Medulla oblongata (tissue), 1 donor: ENCODE results near the gene ANKRD33B.
"Not testable (repeated sequence)": the region's sequence is repeated elsewhere in the genome, so short reads cannot be mapped to it uniquely, and the experiment has no call there.

Source experiments
- DNase-seq: peaks from one replicate; pipeline ENCODE4 v3.0.0-alpha.2; 2015; ENCODE audit errors: extremely low spot score

ANKRD33B gene

GRCh38 chr5:10593531-10594181 is 29.8 kb downstream of the ANKRD33B start:
- DNase-seq = no peak

GRCh38 chr5:10594591-10595210 is 30.8 kb downstream of the ANKRD33B start:
- no peak for DNase-seq

GRCh38 chr5:10595293-10595671 is 31.4 kb downstream of the ANKRD33B start:
- no peak for DNase-seq

- no peak for DNase-seq
Measured at GRCh38 chr5:10595672-10596309, 31.9 kb downstream of the ANKRD33B start.

- DNase-seq = no peak
Measured at GRCh38 chr5:10596310-10596703, 32.4 kb downstream of the ANKRD33B start.

GRCh38 chr5:10596886-10597451 is 33.1 kb downstream of the ANKRD33B start:
- no peak for DNase-seq

- DNase-seq = no peak
Measured at GRCh38 chr5:10599113-10599512, 35.2 kb downstream of the ANKRD33B start.

- no peak for DNase-seq
Measured at GRCh38 chr5:10599862-10600284, 36.0 kb downstream of the ANKRD33B start.

GRCh38 chr5:10600626-10601245 is 36.9 kb downstream of the ANKRD33B start:
- no peak for DNase-seq

- DNase-seq = peak; percentile 87
Measured at GRCh38 chr5:10601246-10602030, 37.6 kb downstream of the ANKRD33B start.

GRCh38 chr5:10602031-10602806 is 38.3 kb downstream of the ANKRD33B start:
- peak; percentile 44 for DNase-seq

GRCh38 chr5:10604975-10605374 is 41.1 kb downstream of the ANKRD33B start:
- no peak for DNase-seq

GRCh38 chr5:10606632-10607022 is 42.8 kb downstream of the ANKRD33B start:
- not testable (repeated sequence) for DNase-seq

GRCh38 chr5:10607023-10607665 is 43.3 kb downstream of the ANKRD33B start:
- DNase-seq = no peak

GRCh38 chr5:10607666-10608073 is 43.8 kb downstream of the ANKRD33B start:
- peak; percentile 60 for DNase-seq

- DNase-seq = not testable (repeated sequence)
Measured at GRCh38 chr5:10608081-10608480, 44.2 kb downstream of the ANKRD33B start.

GRCh38 chr5:10610058-10610457 is 46.2 kb downstream of the ANKRD33B start:
- no peak for DNase-seq

GRCh38 chr5:10611290-10611689 is 47.4 kb downstream of the ANKRD33B start:
- DNase-seq = no peak

GRCh38 chr5:10612251-10612650 is 48.4 kb downstream of the ANKRD33B start:
- no peak for DNase-seq

- no peak for DNase-seq
Measured at GRCh38 chr5:10615693-10616092, 51.8 kb downstream of the ANKRD33B start.
